Measurements from ENCODE around the gene SLC29A1. TPM values are rescaled to one million over a fixed set of nuclear protein-coding genes. Genes with fewer than 3 reads are reported as not detected.
A peak's percentile ranks its signal among the peaks of the same experiment; 100 is the strongest.

The SLC29A1 gene
- total RNA-seq (100 to 1,000 TPM in 8 of 9 donors, 10 to 100 TPM in 1; 94.9 to 319 (median 136) TPM), polyA plus RNA-seq (10 to 100 TPM; 48.0 to 77.5 TPM)
- long read RNA-seq, donor 1, transcript SLC29A1-201 (12 exons, 2,159 nt): minor isoform, 54 of 419 reads
- long read RNA-seq, donor 1, transcript SLC29A1-209 (13 exons, 2,318 nt): major isoform, 64 of 419 reads
- long read RNA-seq, donor 1, transcript SLC29A1-206 (13 exons, 2,183 nt): minor isoform, 32 of 419 reads
- long read RNA-seq, donor 1, partial matches to known transcripts: 184 of 419 reads
- long read RNA-seq, donor 1, other reads (novel, unspliced or antisense): 79 of 419 reads
- long read RNA-seq, donor 2, transcript SLC29A1-201 (12 exons, 2,159 nt): minor isoform, 76 of 1,197 reads
- long read RNA-seq, donor 2, transcript SLC29A1-206 (13 exons, 2,183 nt): minor isoform, 152 of 1,197 reads
- long read RNA-seq, donor 2, transcript SLC29A1-209 (13 exons, 2,318 nt): major isoform, 324 of 1,197 reads
- long read RNA-seq, donor 2, transcript SLC29A1-208 (13 exons, 2,326 nt): minor isoform, 20 of 1,197 reads
- long read RNA-seq, donor 2, partial matches to known transcripts: 370 of 1,197 reads
- long read RNA-seq, donor 2, other reads (novel, unspliced or antisense): 246 of 1,197 reads
- long read RNA-seq, donor 3, transcript SLC29A1-209 (13 exons, 2,318 nt): major isoform, 42 of 201 reads
- long read RNA-seq, donor 3, transcript SLC29A1-201 (12 exons, 2,159 nt): minor isoform, 22 of 201 reads
- long read RNA-seq, donor 3, transcript SLC29A1-206 (13 exons, 2,183 nt): minor isoform, 20 of 201 reads
- long read RNA-seq, donor 3, partial matches to known transcripts: 50 of 201 reads
- long read RNA-seq, donor 3, other reads (novel, unspliced or antisense): 63 of 201 reads

DNA sequence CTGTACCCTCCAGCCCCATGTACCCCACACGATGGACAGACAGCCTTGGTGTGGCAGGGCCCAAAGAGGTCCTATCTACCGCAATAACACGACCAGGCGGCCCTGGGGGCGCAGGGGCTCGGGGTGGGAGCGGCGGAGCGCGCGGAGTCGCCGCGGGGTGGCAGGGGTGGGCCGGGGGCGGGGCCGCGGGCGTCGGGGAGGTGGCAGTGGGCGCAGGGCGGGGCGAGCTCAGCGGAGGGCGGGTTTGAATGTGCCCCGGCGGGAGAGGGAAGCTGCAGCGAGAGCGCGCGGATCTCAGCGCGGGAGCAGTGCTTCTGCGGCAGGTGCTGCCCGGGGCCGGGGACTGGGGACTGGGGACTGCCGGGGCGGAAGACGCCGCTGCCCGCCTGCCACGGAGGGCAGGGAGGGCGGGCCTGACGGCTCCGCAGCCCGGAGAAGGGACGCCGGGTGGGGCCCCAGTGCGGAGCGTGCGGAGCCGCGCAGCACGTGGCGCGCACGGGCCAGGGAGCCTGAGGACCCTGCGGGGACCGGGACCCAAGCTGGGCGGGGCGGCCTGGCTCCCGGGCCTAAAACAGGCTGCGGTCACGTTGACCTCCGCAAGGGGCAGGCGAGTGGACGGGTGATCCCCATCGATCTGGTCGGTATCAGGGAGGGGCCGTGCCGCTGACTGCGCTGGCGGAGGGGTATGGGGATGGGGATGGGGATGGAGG lies at the start of gene SLC29A1:
Gene SLC29A1 (plus strand): TSS at position 277 of the 710 bp plus-strand sequence. CDS start 3,719 bp downstream, outside the sequence.
- peak in 3 of 4 donors; percentile 4 to 50 (median 40) for ATAC-seq
- H3K4me3 ChIP-seq: peak within 1 kb of the TSS; percentile 39 to 88 (median 72)
- H3K36me3 ChIP-seq: no peaks in the 10 kb centered on the region
- peak within 1 kb of the TSS; percentile 54 to 99 (median 92) for H3K27ac ChIP-seq
- no peaks in the 10 kb centered on the region for H3K9me3 ChIP-seq
- peak; percentile 81 to 91 (median 87) for DNase-seq
- no peaks in the 10 kb centered on the region for H3K27me3 ChIP-seq
- peak in 1 of 2 donors; percentile 45 for TF ChIP-seq POLR2A (IDR thresholded peaks at IDR 0.05)
- TF ChIP-seq, protein P1, sequence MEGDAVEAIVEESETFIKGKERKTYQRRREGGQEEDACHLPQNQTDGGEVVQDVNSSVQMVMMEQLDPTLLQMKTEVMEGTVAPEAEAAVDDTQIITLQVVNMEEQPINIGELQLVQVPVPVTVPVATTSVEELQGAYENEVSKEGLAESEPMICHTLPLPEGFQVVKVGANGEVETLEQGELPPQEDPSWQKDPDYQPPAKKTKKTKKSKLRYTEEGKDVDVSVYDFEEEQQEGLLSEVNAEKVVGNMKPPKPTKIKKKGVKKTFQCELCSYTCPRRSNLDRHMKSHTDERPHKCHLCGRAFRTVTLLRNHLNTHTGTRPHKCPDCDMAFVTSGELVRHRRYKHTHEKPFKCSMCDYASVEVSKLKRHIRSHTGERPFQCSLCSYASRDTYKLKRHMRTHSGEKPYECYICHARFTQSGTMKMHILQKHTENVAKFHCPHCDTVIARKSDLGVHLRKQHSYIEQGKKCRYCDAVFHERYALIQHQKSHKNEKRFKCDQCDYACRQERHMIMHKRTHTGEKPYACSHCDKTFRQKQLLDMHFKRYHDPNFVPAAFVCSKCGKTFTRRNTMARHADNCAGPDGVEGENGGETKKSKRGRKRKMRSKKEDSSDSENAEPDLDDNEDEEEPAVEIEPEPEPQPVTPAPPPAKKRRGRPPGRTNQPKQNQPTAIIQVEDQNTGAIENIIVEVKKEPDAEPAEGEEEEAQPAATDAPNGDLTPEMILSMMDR (IDR thresholded peaks at IDR 0.05): peak in 7 of 12 donors; percentile 5 to 35 (median 14)
- peaks cover 9 to 95% (median 82%) of the 10 kb centered on the region in 12 donors for H3K4me1 ChIP-seq
- 0 to 1% (median 1%) methylated on average over 2 to 73 of the region's 73 CpGs for WGBS, 4 donors
- intact Hi-C loops (cut with DNase I): loop anchor here in 1 of 10 donors (5.0 kb wide), 1 partner anchor 46 kb away; no protein-coding TSS in a partner anchor

DNA sequence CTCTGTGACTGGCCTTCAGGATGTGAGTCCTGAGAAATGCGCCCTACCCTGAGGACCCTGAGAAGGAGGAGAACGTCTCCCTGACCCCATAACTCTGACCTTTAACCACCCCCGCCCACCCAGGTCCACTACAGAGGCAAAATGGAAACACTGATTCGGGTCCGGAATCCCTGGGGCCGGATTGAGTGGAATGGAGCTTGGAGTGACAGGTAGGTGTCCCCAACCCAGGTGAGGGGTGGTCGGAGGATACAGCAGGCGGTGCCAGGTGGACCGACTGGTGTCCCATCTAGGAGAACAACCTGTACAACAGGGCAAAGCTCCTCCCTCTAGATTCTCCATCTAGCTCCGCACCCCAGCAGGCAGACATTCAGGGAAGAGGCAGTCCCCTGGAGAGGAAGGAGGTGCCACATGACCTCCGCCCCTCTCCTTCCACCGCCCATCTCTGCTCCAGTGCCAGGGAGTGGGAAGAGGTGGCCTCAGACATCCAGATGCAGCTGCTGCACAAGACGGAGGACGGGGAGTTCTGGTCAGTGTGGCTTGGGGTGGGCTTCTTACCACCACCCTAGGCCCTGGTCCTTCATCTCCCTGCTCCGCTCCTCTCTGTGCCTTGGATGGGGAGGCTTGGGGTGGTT lies 47.1 kb upstream of the SLC29A1 start:
- H3K4me3 ChIP-seq: peak overlapping the region in 1 of 12 donors; percentile 6
- no peak overlapping the region for H3K27ac ChIP-seq
- intact Hi-C loops (cut with DNase I): loop anchor here in 5 of 10 donors (5.0 to 10.0 kb wide), 4 partner anchors 36 to 159 kb away; partner anchors contain the start of genes MYMX (in 2 of the 5) and SLC29A1 (in 1 of the 5)
- ATAC-seq (no peak), DNase-seq (no peak)
- WGBS, 4 donors: 82 to 85% (median 85%) methylated on average over 15 of the region's 15 CpGs
- no peaks in the 10 kb centered on the region for H3K9me3 ChIP-seq
- H3K4me1 ChIP-seq: peaks cover 0 to 34% (median 22%) of the 10 kb centered on the region in 12 donors
- no peaks in the 10 kb centered on the region for H3K36me3 ChIP-seq
- no peaks in the 10 kb centered on the region for H3K27me3 ChIP-seq
- TF ChIP-seq, protein P1 (IDR thresholded peaks at IDR 0.05): no peak
- no peak for TF ChIP-seq POLR2A (IDR thresholded peaks at IDR 0.05)

DNA sequence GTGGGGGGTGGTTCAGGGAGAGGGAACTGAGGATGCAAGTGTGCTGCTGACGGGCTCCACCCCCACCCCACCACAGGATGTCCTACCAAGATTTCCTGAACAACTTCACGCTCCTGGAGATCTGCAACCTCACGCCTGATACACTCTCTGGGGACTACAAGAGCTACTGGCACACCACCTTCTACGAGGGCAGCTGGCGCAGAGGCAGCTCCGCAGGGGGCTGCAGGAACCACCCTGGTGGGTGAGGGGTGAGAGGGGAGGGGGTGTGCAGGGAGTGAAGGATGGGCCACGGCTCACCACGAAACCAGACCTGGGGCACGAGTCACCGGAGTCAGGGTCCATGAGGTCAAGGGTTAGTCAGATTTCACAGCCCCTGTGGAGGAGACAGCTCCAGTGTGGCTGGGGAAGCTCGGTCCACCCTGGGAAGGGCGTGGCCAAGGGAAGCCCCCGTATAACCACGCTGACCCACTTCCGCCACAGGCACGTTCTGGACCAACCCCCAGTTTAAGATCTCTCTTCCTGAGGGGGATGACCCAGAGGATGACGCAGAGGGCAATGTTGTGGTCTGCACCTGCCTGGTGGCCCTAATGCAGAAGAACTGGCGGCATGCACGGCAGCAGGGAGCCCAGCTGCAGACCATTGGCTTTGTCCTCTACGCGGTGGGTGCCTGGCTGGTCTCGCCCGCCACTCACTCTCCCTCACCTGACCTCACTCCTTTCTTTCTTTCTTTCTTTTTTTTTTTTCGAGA lies 46.5 kb upstream of the SLC29A1 start:
- intact Hi-C loops (cut with DNase I): loop anchor here in 5 of 10 donors (5.0 to 10.0 kb wide), 4 partner anchors 35 to 158 kb away; partner anchors contain the start of genes MYMX (in 2 of the 5) and SLC29A1 (in 1 of the 5)
- TF ChIP-seq POLR2A (IDR thresholded peaks at IDR 0.05): no peak
- TF ChIP-seq, protein P1 (IDR thresholded peaks at IDR 0.05): no peak
- Histone ChIP-seq H3K9me3 (no peaks in the 10 kb centered on the region), H3K36me3 (no peaks in the 10 kb centered on the region), H3K4me1 (peaks cover 0 to 34% (median 22%) of the 10 kb centered on the region in 12 donors), H3K27me3 (no peaks in the 10 kb centered on the region), H3K27ac (peak overlapping the region in 4 of 12 donors; percentile 15 to 75 (median 54)), H3K4me3 (peak overlapping the region in 1 of 12 donors; percentile 6)
- DNase-seq (no peak), ATAC-seq (no peak)
- WGBS, 4 donors: 69 to 75% (median 72%) methylated on average over 23 to 24 of the region's 24 CpGs
